Measurements from ENCODE around the gene GRM8. TPM values are rescaled to one million over a fixed set of nuclear protein-coding genes. Genes with fewer than 3 reads are reported as not detected.

GRM8 gene
- total and polyA plus RNA-seq, 2 donors from 2014 or later: 3.2 TPM; not detected in 1

GRCh38 chr7:127152423-127152822, 100.3 kb downstream of the GRM8 start:
- Histone ChIP-seq H3K4me3 (ENCODE audit: low read length in 3 of 3) (no peak overlapping the region), H3K9ac (ENCODE audit: low read length in 3 of 3) (no peak overlapping the region), H3K27me3 (ENCODE audit: control insufficient read depth, insufficient read depth, low read length) (no peaks in the 10 kb centered on the region), H3K9me3 (ENCODE audit: control insufficient read depth in 2 of 3, insufficient read depth in 1 of 3, low read length in 3 of 3) (no peaks in the 10 kb centered on the region), H3K27ac (ENCODE audit: low read depth in 2 of 2, low read length in 2 of 2) (no peak overlapping the region), H3K4me1 (ENCODE audit: control insufficient read depth in 2 of 3, insufficient read depth in 2 of 3, low read depth in 1 of 3, low read length in 3 of 3) (no peaks in the 10 kb centered on the region), H3K36me3 (ENCODE audit: control insufficient read depth in 2 of 3, insufficient read depth in 3 of 3, low read length in 3 of 3) (no peaks in the 10 kb centered on the region)
- no peak for DNase-seq
- intact Hi-C loops (cut with DNase I): no loop called here
- no peak for TF ChIP-seq CTCF (IDR thresholded peaks at IDR 0.05; ENCODE audit: borderline replicate concordance, extremely low read depth, insufficient read depth)
- no peak for FAIRE-seq

- Histone ChIP-seq H3K27ac (ENCODE audit: low read depth in 2 of 2, low read length in 2 of 2) (no peak overlapping the region), H3K27me3 (ENCODE audit: control insufficient read depth, insufficient read depth, low read length) (no peaks in the 10 kb centered on the region), H3K9me3 (ENCODE audit: control insufficient read depth in 2 of 3, insufficient read depth in 1 of 3, low read length in 3 of 3) (no peaks in the 10 kb centered on the region), H3K4me1 (ENCODE audit: control insufficient read depth in 2 of 3, insufficient read depth in 2 of 3, low read depth in 1 of 3, low read length in 3 of 3) (no peaks in the 10 kb centered on the region), H3K9ac (ENCODE audit: low read length in 3 of 3) (no peak overlapping the region), H3K4me3 (ENCODE audit: low read length in 3 of 3) (no peak overlapping the region), H3K36me3 (ENCODE audit: control insufficient read depth in 2 of 3, insufficient read depth in 3 of 3, low read length in 3 of 3) (no peaks in the 10 kb centered on the region)
- no peak for DNase-seq
- no peak for FAIRE-seq
- no peak for TF ChIP-seq CTCF (IDR thresholded peaks at IDR 0.05; ENCODE audit: borderline replicate concordance, extremely low read depth, insufficient read depth)
- intact Hi-C loops (cut with DNase I): no loop called here
These were observed 101.4 kb downstream of the GRM8 start for GRCh38 chr7:127151379-127151778.

GRCh38 chr7:127150543-127150942, 102.2 kb downstream of the GRM8 start:
- Histone ChIP-seq H3K4me3 (ENCODE audit: low read length in 3 of 3) (no peak overlapping the region), H3K27me3 (ENCODE audit: control insufficient read depth, insufficient read depth, low read length) (no peaks in the 10 kb centered on the region), H3K36me3 (ENCODE audit: control insufficient read depth in 2 of 3, insufficient read depth in 3 of 3, low read length in 3 of 3) (no peaks in the 10 kb centered on the region), H3K27ac (ENCODE audit: low read depth in 2 of 2, low read length in 2 of 2) (no peak overlapping the region), H3K4me1 (ENCODE audit: control insufficient read depth in 2 of 3, insufficient read depth in 2 of 3, low read depth in 1 of 3, low read length in 3 of 3) (no peaks in the 10 kb centered on the region), H3K9ac (ENCODE audit: low read length in 3 of 3) (no peak overlapping the region), H3K9me3 (ENCODE audit: control insufficient read depth in 2 of 3, insufficient read depth in 1 of 3, low read length in 3 of 3) (no peaks in the 10 kb centered on the region)
- FAIRE-seq: no peak
- TF ChIP-seq CTCF (IDR thresholded peaks at IDR 0.05; ENCODE audit: borderline replicate concordance, extremely low read depth, insufficient read depth): no peak
- DNase-seq: no peak
- intact Hi-C loops (cut with DNase I): no loop called here

Measured in kidney (tissue), 14 donors.